Gastroesophageal sphincter (tissue), 3 donors: ENCODE results near the gene KPNB1.

Source experiments
- POLR2A ChIP-seq, 2 donors: fragments of 450-650 bp; IDR thresholded peaks; one replicate each; pipeline ENCODE4 v1.6.1; 2017; ENCODE audit warnings: antibody characterized with exemption in 2 of 2, mild to moderate bottlenecking in 2 of 2, moderate library complexity in 1 of 2
- POLR2AphosphoS5 ChIP-seq: sonication (generic); formaldehyde crosslinking; IDR thresholded peaks from one replicate; pipeline ENCODE4 v1.6.1; 2017; ENCODE audit warnings: antibody characterized with exemption
- TF ChIP-seq, protein P1 (sequence below), 4 experiments: fragments of 200-600 bp in 2 of 4; fragments of 450-650 bp in 2 of 4; sonication (generic) in 1 of 4; IDR thresholded peaks; one replicate each; pipeline ENCODE4 v1.5.1; 2017 to 2019; ENCODE audit warnings: antibody characterized with exemption in 4 of 4, mild to moderate bottlenecking in 2 of 4, moderate library complexity in 2 of 4

DNA sequence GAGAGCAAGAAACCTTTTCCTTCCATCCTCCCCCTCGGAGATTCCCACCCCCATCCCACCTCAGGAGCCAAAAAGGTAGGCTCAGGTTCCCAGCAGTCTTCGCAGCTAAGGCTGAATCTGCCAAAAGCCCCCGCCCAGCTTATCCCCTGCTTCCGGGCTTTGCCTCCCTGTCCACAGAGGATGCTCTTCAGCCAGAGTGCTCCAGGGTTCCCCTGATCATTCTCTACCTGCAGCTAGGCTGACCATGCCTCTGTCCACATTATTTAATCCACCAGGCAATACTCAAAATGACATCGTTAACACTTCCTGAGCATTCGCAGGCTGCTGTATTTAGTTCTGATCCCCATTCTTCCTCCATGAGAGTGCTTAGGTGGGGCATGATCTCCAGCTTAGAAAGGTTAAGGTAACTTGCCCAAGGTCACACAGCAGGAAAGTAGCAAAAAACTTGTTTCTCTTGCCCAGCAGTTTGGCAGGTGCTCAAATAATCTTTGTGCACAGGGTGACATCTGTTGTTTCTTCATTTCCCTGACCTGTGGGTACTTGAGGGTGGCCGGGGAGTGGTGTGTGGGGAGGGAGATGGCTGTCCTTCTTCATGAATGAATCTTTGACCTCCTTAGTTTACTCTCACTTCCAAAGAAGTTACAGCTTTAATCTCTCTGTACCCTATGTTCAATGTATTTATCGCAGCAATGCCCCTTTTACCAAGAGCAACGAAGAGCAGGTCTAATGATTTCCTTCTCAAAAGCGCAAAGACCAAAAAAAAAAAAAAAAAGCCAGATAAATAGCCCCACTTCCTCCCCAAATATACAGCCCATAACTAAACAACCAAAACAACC lies 43.4 kb downstream of the KPNB1 start:
- TF ChIP-seq, protein P1, sequence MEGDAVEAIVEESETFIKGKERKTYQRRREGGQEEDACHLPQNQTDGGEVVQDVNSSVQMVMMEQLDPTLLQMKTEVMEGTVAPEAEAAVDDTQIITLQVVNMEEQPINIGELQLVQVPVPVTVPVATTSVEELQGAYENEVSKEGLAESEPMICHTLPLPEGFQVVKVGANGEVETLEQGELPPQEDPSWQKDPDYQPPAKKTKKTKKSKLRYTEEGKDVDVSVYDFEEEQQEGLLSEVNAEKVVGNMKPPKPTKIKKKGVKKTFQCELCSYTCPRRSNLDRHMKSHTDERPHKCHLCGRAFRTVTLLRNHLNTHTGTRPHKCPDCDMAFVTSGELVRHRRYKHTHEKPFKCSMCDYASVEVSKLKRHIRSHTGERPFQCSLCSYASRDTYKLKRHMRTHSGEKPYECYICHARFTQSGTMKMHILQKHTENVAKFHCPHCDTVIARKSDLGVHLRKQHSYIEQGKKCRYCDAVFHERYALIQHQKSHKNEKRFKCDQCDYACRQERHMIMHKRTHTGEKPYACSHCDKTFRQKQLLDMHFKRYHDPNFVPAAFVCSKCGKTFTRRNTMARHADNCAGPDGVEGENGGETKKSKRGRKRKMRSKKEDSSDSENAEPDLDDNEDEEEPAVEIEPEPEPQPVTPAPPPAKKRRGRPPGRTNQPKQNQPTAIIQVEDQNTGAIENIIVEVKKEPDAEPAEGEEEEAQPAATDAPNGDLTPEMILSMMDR (IDR thresholded peaks at IDR 0.05), result no peak
- TF ChIP-seq POLR2A (IDR thresholded peaks at IDR 0.05) (no peak), POLR2AphosphoS5 (no peak)
